Kidney (tissue), 14 donors: ENCODE measurements around the gene RASGRP3. TPM values are rescaled to one million over a fixed set of nuclear protein-coding genes. Genes with fewer than 3 reads are reported as not detected.

Experiments used
- DNase-seq, 5 donors: peaks; one replicate each; pipeline ENCODE4 v3.0.0-alpha.2; 2013 to 2020
- FAIRE-seq: peaks from 2 replicates; lab custom pipeline; 2012; peaks lifted over from hg19 to GRCh38; lab: Jason Lieb, UNC
- H3K27ac ChIP-seq, 2 donors: one replicate each; pipeline ENCODE4 v1.7.0; 2013; ENCODE audit warnings: low read depth in 2 of 2, low read length in 2 of 2, inconsistent platforms in 1 of 2
- H3K27me3 ChIP-seq: one replicate; pipeline ENCODE4 v1.7.1; 2013; ENCODE audit warnings: low read length, inconsistent platforms; ENCODE audit not compliant: control insufficient read depth, insufficient read depth
- H3K36me3 ChIP-seq, 3 donors: one replicate each; pipeline versions ENCODE4 v1.7.0 to v1.7.1; 2013; ENCODE audit warnings: low read length in 3 of 3, control low read depth in 1 of 3, inconsistent platforms in 1 of 3; ENCODE audit not compliant: insufficient read depth in 3 of 3, control insufficient read depth in 2 of 3
- H3K4me1 ChIP-seq, 3 donors: one replicate each; pipeline versions ENCODE4 v1.7.0 to v1.7.1; 2013; ENCODE audit warnings: low read length in 3 of 3, inconsistent platforms in 1 of 3, low read depth in 1 of 3; ENCODE audit not compliant: control insufficient read depth in 2 of 3, insufficient read depth in 2 of 3
- H3K4me3 ChIP-seq, 3 donors: one replicate each; pipeline versions ENCODE4 v1.7.0 to v1.8.1; 2013; ENCODE audit warnings: low read length in 3 of 3, control low read depth in 1 of 3, inconsistent platforms in 1 of 3
- H3K9ac ChIP-seq, 3 donors: one replicate each; pipeline versions ENCODE4 v1.7.0 to v1.7.1; 2013; ENCODE audit warnings: low read length in 3 of 3, control low read depth in 1 of 3, inconsistent platforms in 1 of 3
- H3K9me3 ChIP-seq, 3 donors: one replicate each; pipeline versions ENCODE4 v1.7.0 to v1.7.1; 2013; ENCODE audit warnings: low read length in 3 of 3, control low read depth in 1 of 3, inconsistent platforms in 1 of 3; ENCODE audit not compliant: control insufficient read depth in 2 of 3, insufficient read depth in 1 of 3
- CTCF ChIP-seq: IDR thresholded peaks from 3 replicates; pipeline ENCODE4 v1.5.1; 2012; ENCODE audit warnings: mild to moderate bottlenecking, moderate library complexity, borderline replicate concordance; ENCODE audit not compliant: insufficient read depth; ENCODE audit errors: extremely low read depth
- intact Hi-C: fragments of 100-400 bp; cut with DNase I; formaldehyde crosslinking; loops from one replicate; pipeline ENCODE4 v1.11.1; 2022
- polyA plus RNA-seq: library from polyadenylated mRNA; stranded (reverse); fragments of 350-450 nt; fragmentation: Illumina TruSeq; extraction: RNeasy Lipid Tissue Mini Kit (QIAGEN cat#74804); gene quantifications from one replicate; pipeline ENCODE4 v1.2.3, GENCODE V29; 2014; ENCODE audit warnings: low read depth, low replicate concordance; ENCODE audit not compliant: insufficient read depth
- total RNA-seq: library from RNA; stranded (reverse); fragmentation: NEBNext Ultra II Directional; extraction: Animal tissue kit (Norgen Biotek cat#: 25700); gene quantifications from one replicate; pipeline ENCODE4 v1.2.1, GENCODE V29; 2021
- donor health status: control.
- donor health status: control.
- donor health status: control.
- donor health status: control.
- donor health status: control.
- donor health status: DM: yes; HTN: yes; CAD: no.
- donor health status: Normal renal cell carcinoma (clear cell type).

Gene RASGRP3
- total and polyA plus RNA-seq, 2 donors from 2014 or later = 7.8 to 22.6 TPM

- no peak for TF ChIP-seq CTCF
- peaks cover 0 to 7% (median 0%) of the 10 kb centered on the region in 3 donors for H3K4me1 ChIP-seq
- H3K27me3 ChIP-seq = no peaks in the 10 kb centered on the region
- DNase-seq (no peak), FAIRE-seq (no peak)
- intact Hi-C loops = no loop called here
- peaks cover 8 to 20% (median 12%) of the 10 kb centered on the region in 3 donors for H3K36me3 ChIP-seq
- H3K9ac ChIP-seq = peak overlapping the region in 1 of 3 donors; percentile 94
- peak overlapping the region in 2 of 3 donors; percentile 36 to 98 for H3K4me3 ChIP-seq
- H3K27ac ChIP-seq = no peak overlapping the region
- no peaks in the 10 kb centered on the region for H3K9me3 ChIP-seq
These were observed 120.6 kb downstream of the RASGRP3 start for GRCh38 chr2:33597026-33597425.

- TF ChIP-seq CTCF = no peak
- FAIRE-seq (no peak), DNase-seq (peak in 3 of 5 donors; percentile 69 to 72 (median 72))
- Histone ChIP-seq H3K9ac (peak overlapping the region; percentile 89 to 94 (median 94)), H3K9me3 (no peaks in the 10 kb centered on the region), H3K36me3 (peaks cover 4 to 11% (median 6%) of the 10 kb centered on the region in 3 donors), H3K4me3 (peak overlapping the region; percentile 94 to 98 (median 95)), H3K27me3 (no peaks in the 10 kb centered on the region), H3K27ac (peak overlapping the region; percentile 68 to 84), H3K4me1 (peaks cover 0 to 7% (median 0%) of the 10 kb centered on the region in 3 donors)
- intact Hi-C loops = no loop called here
These were observed 122.2 kb downstream of the RASGRP3 start for GRCh38 chr2:33598561-33599174.

- no peaks in the 10 kb centered on the region for H3K27me3 ChIP-seq
- H3K9ac ChIP-seq = peak within 1 kb of the TSS; percentile 89 to 94 (median 94)
- no peaks in the 10 kb centered on the region for H3K9me3 ChIP-seq
- peaks cover 2 to 6% (median 6%) of the 10 kb centered on the region in 3 donors for H3K36me3 ChIP-seq
- H3K4me1 ChIP-seq = peaks cover 0 to 7% (median 0%) of the 10 kb centered on the region in 3 donors
- DNase-seq = peak; percentile 99 to 100 (median 100)
- TF ChIP-seq CTCF = peak; percentile 32
- intact Hi-C loops = no loop called here
- peak; percentile 71 for FAIRE-seq
- H3K4me3 ChIP-seq = peak within 1 kb of the TSS; percentile 94 to 98 (median 95)
- H3K27ac ChIP-seq = peak within 1 kb of the TSS; percentile 68 to 84
These were observed 122.9 kb downstream of the RASGRP3 start, which contains the start of gene FAM98A for GRCh38 chr2:33599175-33599942. Gene FAM98A (minus strand): TSS chr2:33599299. CDS start chr2:33599221, 78 bp downstream.
